ENCODE measurements around the gene EN2.

DNA sequence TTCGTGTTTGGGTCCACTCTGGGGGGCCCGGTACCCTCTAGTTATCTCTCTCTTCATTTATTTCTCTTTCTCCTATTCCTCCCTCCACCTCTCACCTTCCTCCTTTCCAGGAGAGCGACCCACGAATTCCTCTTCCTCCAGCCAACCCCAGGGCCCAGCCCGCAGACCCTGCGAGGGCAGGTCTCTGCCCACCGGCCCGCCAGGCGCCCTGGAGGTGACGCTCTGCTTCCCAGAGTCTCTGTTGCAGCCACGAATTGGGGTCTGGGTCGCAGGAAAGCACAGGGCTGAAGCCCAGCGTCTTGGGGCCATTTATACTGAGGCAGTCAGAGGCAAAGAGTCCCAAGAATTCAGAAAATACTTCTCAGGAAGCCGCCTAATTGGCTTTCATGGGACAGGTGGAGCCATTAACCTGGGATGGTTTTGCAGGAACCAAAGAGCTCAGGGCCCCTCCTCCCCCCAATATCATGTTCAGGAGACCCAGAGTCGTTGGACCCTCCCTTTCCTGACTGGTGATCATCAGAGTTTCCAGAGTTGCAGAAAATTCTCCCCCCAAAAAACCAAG is 2.7 kb upstream of the EN2 start:
- TF ChIP-seq POLR2AphosphoS5 (IDR thresholded peaks at IDR 0.05; ENCODE audit: low read depth, low read length), result no peak
- TF ChIP-seq POLR2A (IDR thresholded peaks at IDR 0.05; ENCODE audit: low read depth, low read length), result no peak
- no peak for TF ChIP-seq TAF1 (IDR thresholded peaks at IDR 0.05; ENCODE audit: low read depth, low read length)
- TF ChIP-seq SPI1 (IDR thresholded peaks at IDR 0.05; ENCODE audit: low read depth, low read length), result no peak
